GM19025 (cell line): ENCODE results near the gene CMBL.

ENCODE experiments used
- ATAC-seq: cut with Tn5 transposase; IDR thresholded peaks from one replicate; pipeline ENCODE4 v1.9.1; 2021; ENCODE audit warnings: mild to moderate bottlenecking, low read depth, moderate library complexity; ENCODE audit not compliant: unreplicated experiment

Gene CMBL

DNA sequence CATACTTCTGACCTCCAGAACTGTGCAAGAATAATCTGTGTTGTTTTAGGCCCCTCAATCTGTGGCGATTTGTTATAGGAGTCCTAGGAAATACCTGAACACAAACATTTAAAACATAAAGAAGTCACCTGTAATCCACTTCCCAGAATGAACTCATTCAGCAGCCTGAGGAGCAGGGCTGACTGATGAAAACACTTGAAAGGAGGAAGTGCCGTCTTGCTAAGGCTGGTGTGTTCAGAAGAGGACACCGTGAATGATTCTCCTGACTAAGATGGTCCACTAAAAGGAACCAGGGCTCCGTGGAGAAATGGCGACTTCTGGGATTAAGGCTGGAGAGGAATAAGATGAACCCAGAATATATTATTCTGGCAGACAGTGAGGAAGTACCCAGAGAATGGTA is 27.1 kb upstream of the CMBL start:
- no peak for ATAC-seq

DNA sequence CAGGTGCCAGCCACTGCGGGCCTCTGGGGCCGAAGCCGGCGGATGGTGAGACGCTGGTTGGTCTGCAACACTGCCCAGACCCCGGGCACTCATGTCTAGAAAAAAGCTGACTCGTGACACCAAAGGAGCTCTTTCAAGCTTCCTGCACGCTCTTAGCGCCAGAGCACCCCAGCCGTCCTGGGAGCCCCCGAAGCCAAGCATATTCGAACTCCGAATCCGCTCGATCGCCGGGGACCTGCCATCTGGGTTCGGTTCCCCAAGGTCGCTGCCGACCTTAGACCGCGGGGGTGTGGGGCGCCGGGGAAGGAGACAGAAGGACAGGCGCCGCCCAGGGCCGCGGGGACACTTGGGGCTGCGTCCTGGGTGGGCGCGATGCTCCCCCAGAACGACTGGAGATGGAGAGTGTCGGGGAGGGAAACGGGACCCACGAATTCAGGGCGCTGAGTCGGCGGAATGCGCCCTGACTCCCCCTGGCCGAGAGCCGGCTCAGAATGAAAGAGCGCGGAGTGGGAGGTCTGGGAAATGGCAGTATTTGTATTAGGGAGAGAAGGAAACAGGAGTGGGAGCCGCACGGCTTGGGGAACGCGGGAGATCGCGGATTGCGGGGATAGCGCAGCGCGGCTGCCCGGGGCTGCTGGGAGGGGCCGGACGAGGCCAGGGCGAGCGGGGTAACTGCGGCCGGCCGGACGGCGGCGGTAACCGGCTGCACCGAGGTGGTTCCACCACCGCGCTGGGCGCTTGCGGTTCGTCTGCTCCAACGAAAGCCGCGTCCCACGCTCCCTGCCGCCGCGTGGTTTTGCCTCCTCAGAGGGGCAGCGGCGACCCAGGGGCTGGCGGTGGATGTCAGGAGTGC is 25.7 kb upstream of the CMBL start:
- peak; percentile 41 for ATAC-seq

DNA sequence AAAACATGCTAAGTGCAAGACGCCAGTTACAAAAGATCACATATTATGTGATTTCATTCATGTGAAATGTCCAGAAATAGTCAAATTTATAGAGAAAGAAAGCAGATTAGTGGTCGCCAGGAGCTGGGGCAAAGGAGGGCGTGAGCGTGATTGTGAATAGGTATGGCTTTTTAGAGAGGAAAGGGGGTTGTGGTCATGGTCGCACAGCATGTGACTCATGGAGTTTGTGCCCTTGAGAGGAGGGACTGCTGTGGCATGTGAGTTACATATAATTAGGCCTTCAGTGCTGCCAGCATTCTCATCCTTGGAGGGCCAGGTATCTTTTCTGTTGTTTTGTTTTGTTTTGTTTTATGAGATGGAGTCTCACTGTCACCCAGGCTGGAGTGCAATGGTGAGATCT is 24.6 kb upstream of the CMBL start:
- ATAC-seq = no peak

DNA sequence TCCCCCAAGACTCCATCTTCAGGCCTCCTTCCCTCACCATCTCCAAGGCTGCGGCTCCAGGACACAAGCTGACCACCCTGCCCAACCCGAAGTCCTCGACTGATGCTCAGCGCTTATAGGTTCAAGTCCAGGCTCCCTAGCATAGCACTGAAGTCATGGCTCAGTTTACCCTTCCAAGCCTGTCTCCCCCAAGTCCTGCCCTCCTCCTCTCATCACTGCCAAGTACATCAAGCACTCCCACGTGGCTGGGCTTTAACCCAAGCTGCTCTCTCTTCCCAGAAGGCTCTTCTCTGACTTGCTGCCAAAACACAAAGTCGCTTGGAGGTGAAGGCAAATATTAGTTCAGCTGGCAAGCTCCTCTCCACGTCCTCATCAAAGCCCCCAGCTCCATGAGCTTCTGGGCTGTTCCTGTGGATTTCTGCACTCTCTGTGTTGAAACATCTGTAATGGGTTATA is 23.7 kb upstream of the CMBL start:
- no peak for ATAC-seq

DNA sequence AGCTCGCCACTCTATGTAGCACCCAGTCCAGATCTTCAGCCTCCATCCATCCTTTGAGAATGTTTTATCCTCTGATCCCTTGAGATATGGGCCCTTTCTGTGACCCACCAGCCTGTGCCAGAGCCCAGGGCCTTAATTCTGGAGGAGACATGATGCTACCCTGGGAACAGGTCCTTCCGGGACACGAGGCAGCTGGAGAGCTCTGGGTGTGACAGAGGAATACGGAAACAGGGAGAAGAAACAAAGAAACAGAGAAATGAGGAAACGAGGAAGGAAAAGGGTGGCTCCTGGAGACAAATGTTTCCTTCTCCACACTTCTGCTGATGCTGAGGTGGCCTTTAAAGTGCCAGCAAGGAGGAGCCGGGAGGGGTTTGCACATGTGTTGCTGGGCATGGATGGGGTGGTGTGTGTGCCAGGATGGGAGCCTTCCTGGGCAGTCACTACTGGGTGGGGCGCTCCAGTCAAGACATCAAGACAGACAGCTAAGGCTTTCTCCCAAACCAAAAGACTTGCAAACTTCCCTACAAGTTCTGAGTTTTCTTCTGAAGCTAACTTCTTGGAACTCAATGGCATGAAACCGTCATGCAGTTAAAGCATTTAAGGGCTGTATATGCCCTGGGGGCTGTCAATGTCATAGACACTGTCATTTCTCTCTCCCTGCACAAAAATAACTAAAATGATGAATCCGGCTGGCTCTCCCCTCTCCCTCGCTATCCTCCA is 23.0 kb upstream of the CMBL start:
- ATAC-seq = no peak

DNA sequence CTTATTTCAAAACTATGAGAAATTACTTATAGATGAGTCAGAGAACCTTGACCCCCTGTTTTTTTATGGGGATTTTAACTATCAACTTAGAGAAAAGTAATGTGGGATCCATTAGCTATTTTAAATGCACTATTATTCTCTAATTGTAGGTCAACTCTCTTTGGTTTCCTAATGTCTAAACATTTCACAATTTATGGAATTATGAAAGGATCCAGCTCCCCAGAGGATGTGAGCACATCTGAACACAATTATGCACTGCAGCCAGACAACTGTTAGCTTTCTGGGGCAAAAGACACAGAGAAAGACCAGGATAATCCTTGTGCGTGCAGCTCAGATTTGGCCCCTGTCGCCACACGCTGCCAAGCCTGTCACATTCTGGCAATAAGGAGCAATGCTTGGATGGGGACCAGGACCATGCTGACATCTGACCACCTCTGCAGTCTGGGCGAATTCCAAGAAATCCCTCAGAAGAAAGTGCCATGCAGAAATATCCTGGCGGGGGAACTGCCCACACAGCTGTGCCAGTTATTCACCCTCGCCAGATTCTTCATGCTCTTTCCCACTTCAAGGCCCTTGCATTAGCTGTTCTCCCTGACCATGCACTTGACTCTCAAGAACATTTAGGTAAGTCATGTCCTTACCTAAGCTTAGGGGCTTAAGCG is 22.2 kb upstream of the CMBL start:
- ATAC-seq = no peak

DNA sequence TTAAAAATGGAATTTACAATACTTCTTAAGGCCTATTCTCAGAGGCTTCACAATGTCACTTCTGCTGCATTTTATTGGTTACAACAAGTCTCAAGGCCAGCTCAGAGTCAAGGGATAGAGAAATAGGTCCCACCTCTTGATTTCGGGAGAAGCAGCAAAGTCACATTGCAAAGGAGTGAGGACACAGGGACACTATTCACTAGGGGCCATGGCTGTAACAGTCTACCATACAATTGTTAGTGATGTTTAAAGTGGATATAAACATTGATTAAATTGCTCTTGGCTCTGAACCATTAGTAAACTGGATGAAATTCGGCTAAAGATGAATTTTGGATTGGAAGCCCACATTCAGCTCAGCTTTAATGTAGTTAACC is 21.7 kb upstream of the CMBL start:
- ATAC-seq = no peak

DNA sequence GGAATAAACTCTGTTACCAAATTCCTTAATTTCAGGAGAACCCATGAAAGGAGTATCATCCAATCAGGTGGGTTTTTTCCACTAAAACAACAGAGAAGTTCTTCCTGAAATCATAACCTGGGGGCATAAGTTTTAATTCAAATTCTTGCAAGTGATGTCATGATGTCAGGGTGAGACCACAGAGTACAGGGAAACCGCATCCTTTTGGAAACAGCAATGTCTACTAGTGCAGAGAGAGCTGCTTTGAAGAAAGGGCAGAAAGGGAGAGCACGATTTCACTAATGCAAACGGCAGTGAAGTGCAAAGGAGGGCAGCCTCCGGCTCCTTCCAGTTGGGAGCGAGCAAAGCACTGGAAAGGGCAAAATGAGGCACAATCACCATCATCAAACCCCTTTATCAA is 20.6 kb upstream of the CMBL start:
- no peak for ATAC-seq

DNA sequence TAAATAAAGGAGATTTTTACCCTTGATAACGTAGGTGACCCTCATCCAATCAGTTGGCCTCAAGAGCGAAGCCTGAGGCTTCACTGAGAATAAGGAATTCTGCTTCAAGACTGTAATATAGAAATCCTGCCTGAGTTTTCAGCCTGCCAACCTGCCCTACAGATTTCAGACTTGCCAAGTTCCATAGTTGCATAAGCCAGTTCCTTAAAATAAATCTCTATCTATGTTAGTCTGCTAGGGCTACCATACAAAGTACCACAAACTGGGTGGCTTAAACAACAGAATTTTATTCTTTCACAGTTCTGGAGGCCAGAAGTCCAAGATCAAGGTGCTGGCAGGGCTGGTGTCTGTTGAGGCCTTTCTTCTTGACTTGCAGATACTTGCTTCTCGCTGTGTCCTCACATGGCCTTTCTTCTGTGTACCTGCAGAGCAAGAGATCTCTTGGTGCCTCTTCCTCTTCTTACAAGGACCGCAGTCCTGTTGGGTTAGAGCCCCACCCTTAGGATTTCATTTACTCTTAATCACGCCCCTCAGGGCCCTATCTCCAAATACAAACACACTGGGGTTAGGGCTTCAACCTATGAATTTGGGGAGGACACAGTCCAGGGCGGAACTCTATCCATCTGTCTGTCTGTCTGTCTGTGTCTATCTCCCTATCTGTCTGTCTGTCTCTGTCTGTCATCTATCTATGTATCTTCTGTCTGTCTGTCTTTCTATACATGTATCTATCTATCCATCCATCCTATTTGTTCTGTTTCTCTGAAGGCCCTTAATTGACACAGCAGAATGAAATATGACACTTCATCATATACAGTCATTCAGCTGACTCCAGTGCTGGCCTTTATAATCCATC is 17.0 kb upstream of the CMBL start:
- ATAC-seq = no peak

DNA sequence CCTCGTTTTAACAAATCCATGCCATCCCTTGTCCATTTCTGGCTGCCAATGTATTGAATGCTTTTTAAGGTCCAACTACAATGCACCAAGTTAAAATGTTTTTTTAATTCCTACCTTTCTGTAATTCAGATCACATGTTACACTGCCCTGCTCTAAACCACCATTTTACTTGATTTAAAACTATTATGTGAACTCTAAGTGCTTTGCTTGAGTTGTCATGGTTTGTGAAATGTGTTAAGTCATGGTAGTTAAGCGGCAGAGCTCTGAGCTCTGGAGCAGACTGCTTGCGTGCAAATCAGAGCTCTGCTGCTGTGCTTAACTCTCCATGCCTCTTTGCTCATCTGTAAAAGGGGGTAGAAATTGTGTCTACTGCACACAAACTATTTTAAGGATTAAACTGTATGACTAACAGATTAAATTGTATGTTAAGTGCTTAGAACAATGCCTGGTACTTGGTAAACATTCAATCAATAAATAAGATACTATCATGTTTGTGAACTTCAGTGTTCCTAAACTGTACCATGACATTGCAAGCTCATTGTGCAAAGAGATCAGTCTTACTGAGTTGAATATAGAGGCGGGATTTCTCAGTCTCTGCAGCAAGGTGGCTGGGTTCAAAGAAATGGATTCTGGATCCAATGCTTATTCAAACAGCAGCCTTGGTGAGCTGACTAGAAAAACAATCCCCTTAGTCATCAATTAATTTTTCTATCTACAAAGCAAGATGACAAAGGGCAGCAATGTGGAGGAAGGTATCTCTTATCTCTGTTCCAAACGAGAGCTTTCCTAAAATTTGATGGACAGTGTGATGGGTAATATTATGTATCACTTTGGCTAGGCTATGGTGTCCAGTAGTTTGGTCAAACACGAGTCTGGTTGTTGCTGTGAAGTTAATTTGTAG is 16.1 kb upstream of the CMBL start:
- ATAC-seq = no peak

DNA sequence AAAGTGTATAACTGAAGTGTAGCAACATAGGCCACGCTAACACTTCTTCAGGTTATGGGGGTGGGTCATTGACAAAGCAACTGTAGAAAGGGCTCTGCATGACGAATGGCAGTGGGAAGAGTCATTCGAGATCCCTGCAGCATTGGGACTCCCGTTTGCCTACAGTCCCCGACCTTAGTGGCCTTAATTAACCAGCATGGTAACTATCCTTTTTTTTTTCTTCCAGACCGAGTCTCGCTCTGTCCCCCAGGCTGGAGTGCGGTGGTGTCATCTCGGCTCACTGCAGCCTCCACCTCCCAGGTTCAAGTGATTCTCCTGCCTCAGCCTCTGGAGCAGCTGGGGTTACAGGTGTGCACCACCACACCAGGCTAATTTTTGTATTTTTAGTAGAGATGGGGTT is 14.2 kb upstream of the CMBL start:
- ATAC-seq = no peak

DNA sequence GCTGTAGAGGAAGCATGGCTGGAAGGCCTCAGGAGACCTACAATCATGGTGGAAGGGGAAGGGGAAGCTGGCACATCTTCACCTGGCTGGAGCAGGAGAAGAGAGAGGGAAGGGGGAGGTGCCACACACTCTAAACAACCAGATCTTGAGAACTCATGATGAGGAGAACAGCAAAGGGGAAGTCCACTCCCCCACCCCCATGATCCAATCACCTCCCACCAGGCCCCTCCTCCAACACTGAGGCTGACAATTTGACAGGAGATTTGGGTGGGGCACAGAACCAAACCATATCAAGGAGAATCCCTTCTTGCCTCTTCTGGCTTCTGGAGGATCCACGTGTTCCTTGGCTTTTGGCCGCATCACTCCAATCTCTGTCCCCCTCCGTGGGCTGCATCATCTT is 13.1 kb upstream of the CMBL start:
- no peak for ATAC-seq

DNA sequence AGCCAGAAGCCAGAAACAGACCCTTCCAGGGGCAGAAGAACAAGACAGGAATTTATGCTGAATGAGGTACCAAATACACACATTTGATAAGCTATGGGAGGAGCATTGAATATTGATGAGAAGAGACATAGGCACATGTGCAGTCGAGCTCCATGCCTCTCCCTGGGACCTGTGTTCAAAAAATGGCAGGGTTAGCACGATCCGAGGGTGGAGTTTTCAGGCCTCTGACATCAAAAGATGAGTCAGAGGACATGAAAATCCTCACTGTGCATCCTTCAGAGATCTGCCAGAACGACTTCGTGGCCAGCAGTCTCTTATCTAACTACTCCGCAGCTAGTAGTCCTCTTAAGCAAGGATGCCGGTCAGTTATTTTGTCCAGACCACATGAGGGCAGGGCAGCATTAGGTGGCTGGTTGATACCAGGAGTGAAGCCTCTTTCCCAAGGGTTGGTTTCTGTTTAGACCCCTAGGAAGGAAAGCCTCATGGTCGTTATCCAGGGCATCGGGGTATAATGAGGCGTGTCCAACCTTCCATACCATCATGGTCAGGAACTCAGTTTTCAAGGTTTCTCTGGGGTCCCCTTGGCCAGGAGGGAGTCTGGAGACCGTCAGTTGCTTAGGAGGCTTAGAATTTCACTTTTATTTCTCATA is 11.6 kb upstream of the CMBL start:
- no peak for ATAC-seq

DNA sequence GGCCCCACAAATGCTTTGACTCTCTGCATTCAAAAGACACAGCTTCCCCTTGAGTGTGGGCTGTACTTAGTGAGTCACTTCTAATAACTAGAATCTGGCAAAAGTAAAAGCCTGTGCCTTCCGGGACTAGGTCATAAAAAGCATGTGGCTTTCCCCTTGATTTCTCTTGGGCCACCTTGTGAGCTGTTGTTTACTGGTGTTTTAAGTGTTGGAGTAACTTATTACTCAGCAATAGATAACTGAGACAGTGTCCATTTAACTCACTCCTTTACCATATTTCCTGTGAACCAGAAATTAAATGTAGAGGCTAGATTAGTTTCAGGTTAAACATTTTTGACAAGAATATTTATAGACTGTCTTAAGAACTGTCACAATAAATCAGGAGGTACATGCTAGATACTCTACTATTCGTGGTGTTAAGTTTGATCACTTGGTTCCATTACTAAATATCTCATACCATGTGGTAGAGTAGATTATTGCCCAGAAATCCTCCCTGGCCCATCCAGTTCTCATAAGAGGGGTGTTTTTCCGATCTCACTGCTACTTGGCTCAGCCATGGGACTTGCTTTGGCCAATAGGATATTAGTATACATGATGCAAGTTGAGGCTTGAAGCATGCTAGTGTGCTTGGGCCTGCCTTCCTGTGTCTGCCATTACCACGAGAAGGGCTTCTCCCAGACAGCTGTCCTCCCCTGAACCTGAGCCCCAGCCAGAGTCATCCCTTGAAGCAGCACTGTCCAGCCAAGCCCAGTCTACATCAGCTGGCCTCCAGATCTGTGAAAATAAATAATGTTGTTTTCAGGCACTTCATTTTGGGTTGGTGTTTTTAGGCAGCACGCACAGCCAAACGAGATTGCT is 10.4 kb upstream of the CMBL start:
- ATAC-seq = peak; percentile 60

DNA sequence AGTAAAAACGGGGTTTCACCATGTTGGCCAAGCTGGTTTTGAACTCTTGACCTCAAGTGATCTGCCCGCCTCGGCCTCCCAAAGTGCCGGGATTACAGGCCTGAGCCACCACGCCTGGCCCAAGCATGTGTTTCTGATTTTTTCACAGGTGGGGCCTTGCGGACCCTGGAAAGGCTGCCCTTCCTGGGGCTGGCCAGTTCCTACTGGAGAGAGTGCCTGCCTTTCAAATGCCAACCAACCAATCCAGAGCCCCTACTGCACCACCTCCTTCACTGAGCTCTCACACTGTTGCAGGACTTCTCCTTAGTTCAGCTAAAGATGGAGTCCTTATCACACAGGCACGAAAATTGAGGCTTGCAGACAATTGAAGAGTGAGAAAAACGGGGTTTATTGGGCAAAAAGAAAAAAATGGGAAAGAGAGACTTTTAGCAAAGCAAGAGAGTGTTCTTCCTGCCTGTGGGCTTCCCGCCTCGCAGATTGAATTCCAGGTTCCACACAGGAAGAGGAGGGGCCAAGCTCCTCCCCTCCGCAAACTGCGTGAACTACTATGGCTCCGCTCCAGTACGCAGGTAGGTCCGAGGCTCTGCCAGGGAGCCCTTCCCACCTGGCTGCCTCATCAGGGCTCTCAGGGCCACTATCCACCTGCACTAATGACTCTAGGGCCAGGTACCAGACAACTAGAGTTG is 8.3 kb upstream of the CMBL start:
- no peak for ATAC-seq

DNA sequence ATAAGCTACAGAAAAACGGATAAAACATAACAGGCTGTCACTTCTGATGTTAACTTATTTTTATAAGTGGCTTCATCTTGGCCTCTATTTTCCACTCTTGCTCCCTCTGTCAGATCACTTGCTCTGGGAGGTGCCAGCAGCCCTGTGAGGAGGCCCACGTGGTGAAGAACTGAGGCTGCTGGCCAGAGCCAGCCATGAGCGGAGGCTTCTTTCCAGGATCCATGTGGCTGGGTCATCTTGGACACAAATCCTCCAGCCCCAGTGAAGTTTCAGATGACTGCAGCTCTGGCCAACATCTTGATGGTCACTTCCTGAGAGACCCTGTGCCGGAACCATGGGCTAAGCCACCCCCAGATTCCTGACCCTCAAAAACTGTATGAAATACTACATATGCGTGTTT is 7.5 kb upstream of the CMBL start:
- no peak for ATAC-seq

DNA sequence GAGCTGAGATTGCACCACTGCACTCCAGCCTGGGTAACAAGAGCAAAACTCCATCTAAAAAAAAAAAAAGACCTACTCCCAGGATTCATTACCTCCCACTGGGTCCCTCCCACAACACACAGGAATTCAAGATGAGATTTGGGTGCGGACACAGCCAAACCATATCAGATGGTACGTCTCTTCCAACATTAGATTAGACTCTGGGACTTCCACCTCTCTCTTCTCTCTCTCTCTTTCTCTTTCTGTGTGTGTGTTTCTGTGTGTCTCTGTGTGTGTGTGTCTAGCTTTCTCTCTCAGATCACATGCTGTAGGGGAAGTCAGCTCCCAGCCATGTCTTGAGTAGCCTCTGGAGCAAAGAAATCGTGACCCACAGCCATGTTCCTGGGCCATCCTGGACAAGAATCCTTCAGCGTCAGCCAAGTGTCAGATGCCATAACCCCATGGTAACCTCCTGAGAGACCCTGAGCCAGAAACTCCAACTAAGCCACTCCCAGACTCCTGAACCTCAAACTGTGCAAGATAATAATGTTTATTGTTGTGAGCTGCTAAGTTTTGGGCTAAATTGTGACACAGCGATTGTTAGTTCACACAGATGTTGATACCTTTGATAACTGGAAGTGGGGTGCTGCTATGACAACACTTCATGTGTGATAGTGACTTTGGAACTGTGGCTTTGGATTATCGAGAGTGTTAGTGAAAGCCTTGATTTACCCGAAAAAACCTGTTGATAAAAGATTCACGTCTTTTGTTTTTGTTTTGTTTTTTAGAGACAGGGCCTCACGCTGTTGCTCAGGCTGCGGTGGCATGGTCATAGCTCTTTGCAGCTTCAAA is 4.1 kb upstream of the CMBL start:
- no peak for ATAC-seq
